Astrocyte (in vitro differentiated cells and primary cell): ENCODE data around the gene TAS2R39. TPM values are rescaled to one million over a fixed set of nuclear protein-coding genes. Genes with fewer than 3 reads are reported as not detected.

Experiments used
- DNase-seq: peaks from one replicate; pipeline ENCODE4 v3.0.0-alpha.2; 2010; ENCODE audit warnings: low read depth
- FAIRE-seq: peaks from 2 replicates; lab custom pipeline; 2011; peaks lifted over from hg19 to GRCh38; lab: Jason Lieb, UNC
- H2AFZ ChIP-seq: 2 replicates; pipeline ENCODE4 v1.6.0; 2012; ENCODE audit warnings: low read depth, low read length, inconsistent platforms
- H3K27ac ChIP-seq: 2 replicates; pipeline ENCODE4 v1.5.1; 2011; ENCODE audit warnings: low read depth, low read length, inconsistent platforms
- H3K27me3 ChIP-seq: 2 replicates; pipeline ENCODE4 v1.6.0; 2011; ENCODE audit warnings: low read length, inconsistent platforms; ENCODE audit not compliant: insufficient read depth
- H3K36me3 ChIP-seq: 2 replicates; pipeline ENCODE4 v1.5.1; 2011; ENCODE audit warnings: low read length, inconsistent platforms; ENCODE audit not compliant: insufficient read depth
- H3K4me1 ChIP-seq: 2 replicates; pipeline ENCODE4 v1.5.1; 2011; ENCODE audit warnings: low read length, inconsistent platforms; ENCODE audit not compliant: insufficient read depth
- H3K4me2 ChIP-seq: 2 replicates; pipeline ENCODE4 v1.6.0; 2012; ENCODE audit warnings: low read length, inconsistent platforms
- H3K4me3 ChIP-seq: 2 replicates; pipeline ENCODE4 v1.5.1; 2011; ENCODE audit warnings: low read depth, mild to moderate bottlenecking, low read length, inconsistent platforms; ENCODE audit not compliant: insufficient read depth
- H3K79me2 ChIP-seq: 2 replicates; pipeline ENCODE4 v1.6.0; 2012; ENCODE audit warnings: mild to moderate bottlenecking, low read length, inconsistent platforms; ENCODE audit not compliant: insufficient read depth
- H3K9ac ChIP-seq: 2 replicates; pipeline ENCODE4 v1.6.0; 2012; ENCODE audit warnings: mild to moderate bottlenecking, low read length, inconsistent platforms
- H3K9me3 ChIP-seq: 2 replicates; pipeline ENCODE4 v1.5.1; 2012; ENCODE audit warnings: low read depth, mild to moderate bottlenecking, low read length, inconsistent platforms; ENCODE audit not compliant: insufficient read depth
- H4K20me1 ChIP-seq: 2 replicates; pipeline ENCODE4 v1.6.0; 2012; ENCODE audit warnings: low read length, inconsistent platforms; ENCODE audit not compliant: insufficient read depth
- H3K27ac Mint-ChIP-seq: one replicate; pipeline ENCODE4 v1.8.0; 2021; ENCODE audit warnings: mild to moderate bottlenecking, mixed read lengths; ENCODE audit not compliant: unreplicated experiment
- H3K27me3 Mint-ChIP-seq: one replicate; pipeline ENCODE4 v1.8.0; 2021; ENCODE audit warnings: low read depth, mixed read lengths; ENCODE audit not compliant: unreplicated experiment
- H3K36me3 Mint-ChIP-seq: one replicate; pipeline ENCODE4 v1.8.0; 2021; ENCODE audit warnings: low read depth, mixed read lengths; ENCODE audit not compliant: unreplicated experiment
- H3K4me1 Mint-ChIP-seq: one replicate; pipeline ENCODE4 v1.8.0; 2021; ENCODE audit warnings: low read depth, mixed read lengths; ENCODE audit not compliant: unreplicated experiment
- H3K4me3 Mint-ChIP-seq: one replicate; pipeline ENCODE4 v1.8.0; 2021; ENCODE audit warnings: mild to moderate bottlenecking, moderate library complexity, mixed read lengths; ENCODE audit not compliant: unreplicated experiment
- H3K9me3 Mint-ChIP-seq: one replicate; pipeline ENCODE4 v1.8.0; 2021; ENCODE audit warnings: mild to moderate bottlenecking, mixed read lengths; ENCODE audit not compliant: unreplicated experiment
- CTCF ChIP-seq: IDR thresholded peaks from 2 replicates; pipeline ENCODE4 v1.5.1; 2011; ENCODE audit warnings: low read depth, mild to moderate bottlenecking, inconsistent platforms, low read length, moderate library complexity; ENCODE audit not compliant: insufficient read depth
- EZH2 ChIP-seq: IDR thresholded peaks from 2 replicates; pipeline ENCODE4 v1.6.1; 2012; ENCODE audit warnings: mild to moderate bottlenecking, low read length, inconsistent platforms; ENCODE audit not compliant: insufficient read depth
- total RNA-seq: library from RNA; stranded (reverse); gene quantifications from 2 replicates; pipeline ENCODE4 v1.2.1, GENCODE V29; 2021

The TAS2R39 gene
- total RNA-seq, 1 donor from 2014 or later, result not detected

GRCh38 chr7:143193880-143194279, 10.7 kb downstream of the TAS2R39 start:
- Mint-ChIP-seq H3K4me3 (no peak overlapping the region), H3K9me3 (no peaks in the 10 kb centered on the region), H3K27ac (no peak overlapping the region), H3K27me3 (no peaks in the 10 kb centered on the region), H3K36me3 (no peaks in the 10 kb centered on the region), H3K4me1 (no peaks in the 10 kb centered on the region)
- Histone ChIP-seq H3K4me1 (no peaks in the 10 kb centered on the region), H3K9me3 (no peaks in the 10 kb centered on the region), H3K79me2 (no peaks in the 10 kb centered on the region), H3K9ac (no peak overlapping the region), H2AFZ (no peak overlapping the region), H3K27ac (no peak overlapping the region), H4K20me1 (no peaks in the 10 kb centered on the region), H3K4me3 (no peak overlapping the region), H3K27me3 (no peaks in the 10 kb centered on the region), H3K4me2 (no peak overlapping the region), H3K36me3 (no peaks in the 10 kb centered on the region)
- no peak for DNase-seq
- no peak for TF ChIP-seq CTCF
- no peak for TF ChIP-seq EZH2
- no peak for FAIRE-seq

GRCh38 chr7:143199040-143199439, 15.8 kb downstream of the TAS2R39 start:
- DNase-seq (no peak), FAIRE-seq (no peak)
- Mint-ChIP-seq H3K27me3 (no peaks in the 10 kb centered on the region), H3K4me1 (no peaks in the 10 kb centered on the region), H3K4me3 (no peak overlapping the region), H3K9me3 (no peaks in the 10 kb centered on the region), H3K27ac (no peak overlapping the region), H3K36me3 (no peaks in the 10 kb centered on the region)
- H3K4me1 ChIP-seq, result no peaks in the 10 kb centered on the region
- no peaks in the 10 kb centered on the region for H3K27me3 ChIP-seq
- no peaks in the 10 kb centered on the region for H3K9me3 ChIP-seq
- no peaks in the 10 kb centered on the region for H3K79me2 ChIP-seq
- no peak overlapping the region for H2AFZ ChIP-seq
- no peak overlapping the region for H3K4me2 ChIP-seq
- H3K9ac ChIP-seq, result no peak overlapping the region
- TF ChIP-seq EZH2, result no peak
- no peak for TF ChIP-seq CTCF
- H3K36me3 ChIP-seq, result no peaks in the 10 kb centered on the region
- no peak overlapping the region for H3K4me3 ChIP-seq
- no peak overlapping the region for H3K27ac ChIP-seq
- H4K20me1 ChIP-seq, result no peaks in the 10 kb centered on the region

GRCh38 chr7:143202161-143202560, 18.9 kb downstream of the TAS2R39 start:
- Histone ChIP-seq H3K36me3 (no peaks in the 10 kb centered on the region), H3K79me2 (no peaks in the 10 kb centered on the region), H3K4me1 (no peaks in the 10 kb centered on the region), H3K27me3 (no peaks in the 10 kb centered on the region), H3K9ac (no peak overlapping the region), H2AFZ (no peak overlapping the region), H3K27ac (no peak overlapping the region), H3K9me3 (no peaks in the 10 kb centered on the region), H3K4me2 (no peak overlapping the region), H3K4me3 (no peak overlapping the region), H4K20me1 (no peaks in the 10 kb centered on the region)
- no peak for TF ChIP-seq EZH2
- H3K27ac Mint-ChIP-seq, result no peak overlapping the region
- FAIRE-seq (no peak), DNase-seq (no peak)
- no peaks in the 10 kb centered on the region for H3K4me1 Mint-ChIP-seq
- no peaks in the 10 kb centered on the region for H3K36me3 Mint-ChIP-seq
- no peak overlapping the region for H3K4me3 Mint-ChIP-seq
- no peaks in the 10 kb centered on the region for H3K27me3 Mint-ChIP-seq
- H3K9me3 Mint-ChIP-seq, result no peaks in the 10 kb centered on the region
